Endodermal cell (in vitro differentiated cells): ENCODE measurements around the gene SHISAL2A. TPM values are rescaled to one million over a fixed set of nuclear protein-coding genes. Genes with fewer than 3 reads are reported as not detected.

Source experiments
- DNase-seq: peaks from one replicate; pipeline ENCODE4 v3.0.0-alpha.2; 2017
- H3K27ac ChIP-seq: 2 replicates; pipeline ENCODE4 v1.5.1; 2013; ENCODE audit warnings: mild to moderate bottlenecking, low read depth, low read length, moderate library complexity
- H3K27me3 ChIP-seq: 2 replicates; pipeline ENCODE4 v1.6.1; 2013; ENCODE audit warnings: mild to moderate bottlenecking, low read length, moderate library complexity; ENCODE audit not compliant: insufficient read depth, control insufficient read depth, poor library complexity, severe bottlenecking
- H3K36me3 ChIP-seq: 2 replicates; pipeline ENCODE4 v1.7.0; 2013; ENCODE audit warnings: mild to moderate bottlenecking, low read length, moderate library complexity; ENCODE audit not compliant: control insufficient read depth, insufficient read depth
- H3K4me1 ChIP-seq: one replicate; pipeline ENCODE4 v1.7.0; 2013; ENCODE audit warnings: low read length; ENCODE audit not compliant: control insufficient read depth, insufficient read depth
- H3K4me3 ChIP-seq: 2 replicates; pipeline ENCODE4 v1.5.1; 2013; ENCODE audit warnings: mild to moderate bottlenecking, low read length, moderate library complexity
- H3K9ac ChIP-seq: 2 replicates; pipeline ENCODE4 v1.6.1; 2013; ENCODE audit warnings: mild to moderate bottlenecking, low read length, moderate library complexity; ENCODE audit not compliant: poor library complexity, severe bottlenecking; ENCODE audit errors: extremely low read depth
- H3K9me3 ChIP-seq: 2 replicates; pipeline ENCODE4 v1.6.1; 2013; ENCODE audit warnings: mild to moderate bottlenecking, low read length, moderate library complexity; ENCODE audit not compliant: control insufficient read depth
- H3K27ac Mint-ChIP-seq: 2 replicates; pipeline ENCODE4 v1.8.0; 2020; ENCODE audit warnings: mixed read lengths
- H3K27me3 Mint-ChIP-seq: 2 replicates; pipeline ENCODE4 v1.8.0; 2021; ENCODE audit warnings: mild to moderate bottlenecking, mixed read lengths; ENCODE audit not compliant: insufficient read depth
- H3K36me3 Mint-ChIP-seq: 2 replicates; pipeline ENCODE4 v1.8.0; 2020; ENCODE audit warnings: low read depth, mixed read lengths
- H3K4me1 Mint-ChIP-seq: 2 replicates; pipeline ENCODE4 v1.8.0; 2020; ENCODE audit warnings: mixed read lengths
- H3K4me3 Mint-ChIP-seq: 2 replicates; pipeline ENCODE4 v1.8.0; 2020; ENCODE audit warnings: mild to moderate bottlenecking, moderate library complexity, mixed read lengths
- H3K9me3 Mint-ChIP-seq: 2 replicates; pipeline ENCODE4 v1.8.0; 2020; ENCODE audit warnings: mild to moderate bottlenecking, mixed read lengths
- WGBS, 2 experiments: methylation state at CpG; one replicate each; pipeline versions ENCODE4 v1.1.5 to v1.1.7; 2013; ENCODE audit warnings: missing lambda C conversion rate in 2 of 2, mixed read lengths in 1 of 2; ENCODE audit not compliant: insufficient coverage in 1 of 2, insufficient read length in 1 of 2; 5-methylcytosine and 5-hydroxymethylcytosine counted together
- total RNA-seq, 2 donors: library from RNA; stranded (reverse); fragmentation: NEBNext Ultra II Directional in 1 of 2; extraction: Animal tissue kit (Norgen Biotek cat#: 25700) in 1 of 2; gene quantifications; 2 replicates in 1 of 2; 3 replicates in 1 of 2; pipeline ENCODE4 v1.2.1, GENCODE V29; 2021
- TF ChIP-seq, protein P1 (sequence below): fragments of 200-600 bp; sonication (generic); conservative IDR thresholded peaks from 2 replicates; pipeline ENCODE4 v1.5.0; 2021; ENCODE audit warnings: antibody characterized with exemption, mild to moderate bottlenecking

Gene SHISAL2A
- total RNA-seq, 2 donors from 2014 or later: 1.5 to 5.3 TPM

DNA sequence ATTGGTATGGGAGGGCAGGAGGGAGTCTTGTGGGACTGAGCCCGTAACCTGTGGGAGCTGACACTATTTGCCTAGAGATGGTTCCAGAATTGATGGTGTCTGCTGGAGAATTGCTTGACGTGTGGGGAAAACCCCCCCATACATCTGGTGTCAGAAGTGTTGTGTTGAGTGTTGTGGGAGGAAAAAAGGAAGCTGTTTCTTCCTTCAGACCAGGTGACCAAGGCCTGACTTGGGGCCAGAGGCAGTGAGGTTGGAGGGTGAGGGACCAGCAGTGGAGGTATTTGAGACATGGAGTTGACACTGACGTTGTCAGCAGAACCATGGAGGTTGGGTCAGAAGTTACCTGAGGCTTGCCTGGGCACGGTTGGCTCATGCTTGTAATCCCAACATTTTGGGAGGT, 8.3 kb downstream of the SHISAL2A start:
- H3K4me3 Mint-ChIP-seq: no peak overlapping the region
- H3K27me3 Mint-ChIP-seq: peaks cover 7% of the 10 kb centered on the region
- H3K27me3 ChIP-seq: no peaks in the 10 kb centered on the region
- H3K4me3 ChIP-seq: no peak overlapping the region
- H3K9me3 ChIP-seq: no peaks in the 10 kb centered on the region
- H3K36me3 Mint-ChIP-seq: no peaks in the 10 kb centered on the region
- H3K27ac Mint-ChIP-seq: no peak overlapping the region
- H3K4me1 ChIP-seq: peaks cover 5% of the 10 kb centered on the region
- no peak overlapping the region for H3K9ac ChIP-seq
- H3K9me3 Mint-ChIP-seq: no peaks in the 10 kb centered on the region
- TF ChIP-seq, protein P1, sequence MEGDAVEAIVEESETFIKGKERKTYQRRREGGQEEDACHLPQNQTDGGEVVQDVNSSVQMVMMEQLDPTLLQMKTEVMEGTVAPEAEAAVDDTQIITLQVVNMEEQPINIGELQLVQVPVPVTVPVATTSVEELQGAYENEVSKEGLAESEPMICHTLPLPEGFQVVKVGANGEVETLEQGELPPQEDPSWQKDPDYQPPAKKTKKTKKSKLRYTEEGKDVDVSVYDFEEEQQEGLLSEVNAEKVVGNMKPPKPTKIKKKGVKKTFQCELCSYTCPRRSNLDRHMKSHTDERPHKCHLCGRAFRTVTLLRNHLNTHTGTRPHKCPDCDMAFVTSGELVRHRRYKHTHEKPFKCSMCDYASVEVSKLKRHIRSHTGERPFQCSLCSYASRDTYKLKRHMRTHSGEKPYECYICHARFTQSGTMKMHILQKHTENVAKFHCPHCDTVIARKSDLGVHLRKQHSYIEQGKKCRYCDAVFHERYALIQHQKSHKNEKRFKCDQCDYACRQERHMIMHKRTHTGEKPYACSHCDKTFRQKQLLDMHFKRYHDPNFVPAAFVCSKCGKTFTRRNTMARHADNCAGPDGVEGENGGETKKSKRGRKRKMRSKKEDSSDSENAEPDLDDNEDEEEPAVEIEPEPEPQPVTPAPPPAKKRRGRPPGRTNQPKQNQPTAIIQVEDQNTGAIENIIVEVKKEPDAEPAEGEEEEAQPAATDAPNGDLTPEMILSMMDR: no peak
- no peaks in the 10 kb centered on the region for H3K36me3 ChIP-seq
- no peak overlapping the region for H3K27ac ChIP-seq
- 83 to 98% methylated on average over 1 to 4 of the region's 4 CpGs for WGBS, 2 experiments
- no peak for DNase-seq
- peaks cover 27% of the 10 kb centered on the region for H3K4me1 Mint-ChIP-seq

DNA sequence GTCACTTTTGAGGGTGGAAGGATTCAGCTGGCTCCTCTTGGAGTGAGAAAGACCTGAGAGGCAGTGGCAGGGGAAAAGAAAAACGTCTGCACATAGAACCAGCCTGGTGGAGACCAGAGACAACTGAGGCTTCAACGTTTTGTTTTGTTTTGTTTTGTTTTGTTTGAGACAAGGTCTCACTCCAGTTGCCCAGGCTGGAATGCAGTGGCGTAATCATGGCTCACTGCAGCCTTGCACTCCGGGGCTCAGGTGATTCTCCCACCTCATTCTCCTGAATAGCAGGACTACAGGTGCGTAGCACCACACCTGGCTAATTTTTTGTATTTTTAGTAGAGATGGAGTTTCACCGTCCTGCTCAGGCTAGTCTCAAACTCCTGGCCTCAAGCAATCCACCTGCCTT, 12.3 kb downstream of the SHISAL2A start:
- no peak overlapping the region for H3K27ac Mint-ChIP-seq
- peaks cover under 1% of the 10 kb centered on the region for H3K4me1 Mint-ChIP-seq
- no peaks in the 10 kb centered on the region for H3K9me3 Mint-ChIP-seq
- peaks cover 3% of the 10 kb centered on the region for H3K27me3 Mint-ChIP-seq
- WGBS, 2 experiments: 83% methylated on average over 3 to 6 of the region's 6 CpGs
- no peak for DNase-seq
- Histone ChIP-seq H3K9me3 (peaks cover 8% of the 10 kb centered on the region), H3K9ac (no peak overlapping the region), H3K27ac (no peak overlapping the region), H3K4me1 (no peaks in the 10 kb centered on the region), H3K27me3 (no peaks in the 10 kb centered on the region), H3K36me3 (no peaks in the 10 kb centered on the region), H3K4me3 (no peak overlapping the region)
- peaks cover 5% of the 10 kb centered on the region for H3K36me3 Mint-ChIP-seq
- TF ChIP-seq, protein P1: no peak
- H3K4me3 Mint-ChIP-seq: no peak overlapping the region

DNA sequence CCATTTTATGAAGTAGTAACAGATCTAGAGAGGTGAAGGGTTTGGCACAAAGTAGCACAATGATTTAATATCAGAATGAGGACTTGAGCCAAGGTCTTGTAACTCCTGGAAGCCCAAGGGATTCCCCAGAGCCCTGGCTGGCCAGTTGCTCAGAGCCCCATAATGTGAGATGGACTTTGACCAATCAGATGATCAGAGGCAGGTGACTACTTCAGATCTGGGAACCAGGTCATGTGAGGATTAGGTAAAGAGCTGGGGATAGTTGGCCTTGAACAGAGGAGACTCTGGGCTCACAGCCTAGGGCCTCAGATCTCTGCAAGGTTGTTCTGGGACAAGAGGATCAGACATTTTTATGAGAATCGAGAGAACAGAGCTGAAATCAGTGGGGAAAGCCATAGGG, 18.9 kb downstream of the SHISAL2A start:
- Histone ChIP-seq H3K9ac (no peak overlapping the region), H3K4me3 (no peak overlapping the region), H3K27me3 (no peaks in the 10 kb centered on the region), H3K27ac (no peak overlapping the region), H3K4me1 (no peaks in the 10 kb centered on the region), H3K36me3 (no peaks in the 10 kb centered on the region), H3K9me3 (peaks cover 3% of the 10 kb centered on the region)
- Mint-ChIP-seq H3K36me3 (peaks cover 5% of the 10 kb centered on the region), H3K4me1 (peaks cover 6% of the 10 kb centered on the region), H3K27me3 (no peaks in the 10 kb centered on the region), H3K9me3 (no peaks in the 10 kb centered on the region), H3K27ac (peak overlapping the region; percentile 36), H3K4me3 (no peak overlapping the region)
- WGBS, 2 experiments: 88% methylated on average over 1 of the region's 1 CpG; no CpG with 5 or more reads in 1 of the 2 experiments
- TF ChIP-seq, protein P1: no peak
- DNase-seq: no peak
